PC-3 (cell line): Measurements from ENCODE around the gene ALCAM. TPM values are rescaled to one million over a fixed set of nuclear protein-coding genes. Genes with fewer than 3 reads are reported as not detected.

Source experiments
- ATAC-seq: fragments of 200-7000 bp; cut with Tn5 transposase; 2 replicates; pipeline ENCODE4 v1.9.1; 2020; ENCODE audit warnings: mild to moderate bottlenecking, moderate library complexity
- BruUV-seq: library from RNA; stranded (reverse); fragments of 400-500 nt; replicated peaks from 2 replicates; lab custom pipeline; 2021; lab: Mats Ljungman, UMichigan
- CTCF ChIA-PET: fragments of 300-600 bp; sonication (Branson Sonifier 250); formaldehyde crosslinking; loops from one replicate; lab custom pipeline; 2022; ENCODE audit warnings: antibody characterized with exemption; lab: Charles Lee
- POLR2A ChIA-PET: fragments of 300-600 bp; sonication (Branson Sonifier 250); formaldehyde crosslinking; loops from one replicate; lab custom pipeline; 2022; ENCODE audit warnings: antibody characterized with exemption; ENCODE audit not compliant: unreplicated experiment; lab: Charles Lee
- DNase-seq: peaks from one replicate; pipeline ENCODE4 v3.0.0-alpha.2; 2015
- H2AFZ ChIP-seq: fragments of 300-600 bp; sonication (generic); 2 replicates; pipeline ENCODE4 v1.6.0; 2016; ENCODE audit warnings: antibody characterized with exemption, low read length
- H3F3A ChIP-seq: fragments of 300-600 bp; sonication (generic); one replicate; pipeline ENCODE4 v1.6.0; 2017; ENCODE audit warnings: antibody characterized with exemption, low read length, control low read depth, mild to moderate bottlenecking; ENCODE audit not compliant: unreplicated experiment
- H3K27ac ChIP-seq: fragments of 300-600 bp; sonication (generic); 2 replicates; pipeline ENCODE4 v1.5.1; 2016; ENCODE audit warnings: mild to moderate bottlenecking, low read length
- H3K27me3 ChIP-seq: fragments of 300-600 bp; sonication (generic); 2 replicates; pipeline ENCODE4 v1.6.1; 2016; ENCODE audit warnings: low read length, mixed read lengths
- H3K36me3 ChIP-seq: fragments of 300-600 bp; sonication (generic); 2 replicates; pipeline ENCODE4 v1.6.1; 2016; ENCODE audit warnings: low read depth, mixed run types, low read length, mixed read lengths
- H3K4me1 ChIP-seq: fragments of 300-600 bp; sonication (generic); 2 replicates; pipeline ENCODE4 v1.5.1; 2016; ENCODE audit warnings: low read length; ENCODE audit not compliant: insufficient read depth
- H3K4me2 ChIP-seq: fragments of 300-600 bp; sonication (generic); 2 replicates; pipeline ENCODE4 v1.6.0; 2016; ENCODE audit warnings: low read length
- H3K4me3 ChIP-seq: fragments of 300-600 bp; sonication (generic); 2 replicates; pipeline ENCODE4 v1.5.1; 2016; ENCODE audit warnings: mild to moderate bottlenecking, low read length, mixed read lengths
- H3K79me2 ChIP-seq: fragments of 300-600 bp; sonication (generic); 2 replicates; pipeline ENCODE4 v1.6.1; 2017; ENCODE audit warnings: low read length, mixed read lengths
- H3K9ac ChIP-seq: fragments of 300-600 bp; sonication (generic); 2 replicates; pipeline ENCODE4 v1.6.0; 2016; ENCODE audit warnings: mild to moderate bottlenecking, low read length
- H3K9me2 ChIP-seq: fragments of 300-600 bp; sonication (generic); replicated peaks from 2 replicates; pipeline ENCODE4 v1.6.1; 2016; ENCODE audit warnings: mixed run types, low read length, mixed read lengths
- H3K9me3 ChIP-seq: fragments of 300-600 bp; sonication (generic); 2 replicates; pipeline ENCODE4 v1.6.1; 2016; ENCODE audit warnings: low read length, mixed read lengths
- H4K20me1 ChIP-seq: fragments of 300-600 bp; sonication (generic); 2 replicates; pipeline ENCODE4 v1.6.1; 2016; ENCODE audit warnings: low read length, mixed read lengths
- CTCF ChIP-seq: fragments of 300-600 bp; sonication (generic); conservative IDR thresholded peaks from 2 replicates; pipeline ENCODE4 v1.5.1; 2017; ENCODE audit warnings: antibody characterized with exemption, low read depth, mild to moderate bottlenecking, low read length
- EZH2 ChIP-seq: fragments of 300-600 bp; sonication (generic); IDR thresholded peaks from one replicate; pipeline ENCODE4 v1.6.1; 2017; ENCODE audit warnings: antibody characterized with exemption, mild to moderate bottlenecking, low read length; ENCODE audit not compliant: unreplicated experiment
- EZH2phosphoT487 ChIP-seq: fragments of 300-600 bp; sonication (generic); IDR thresholded peaks from 2 replicates; pipeline ENCODE4 v1.6.1; 2018; ENCODE audit warnings: mild to moderate bottlenecking, antibody characterized with exemption, low read length, borderline replicate concordance
- intact Hi-C: fragments of 100-400 bp; cut with micrococcal nuclease; formaldehyde crosslinking; loops from 2 replicates; pipeline ENCODE4 v1.9.0; 2023
- total RNA-seq: library from RNA; depleted of rRNA; stranded (reverse); fragments of >200 nt; gene quantifications from 2 replicates; pipeline ENCODE4 v1.2.3, GENCODE V29; 2014

The ALCAM gene
- total RNA-seq, 1 experiment from 2014 or later = 169 TPM

GRCh38 chr3:105539897-105540296, 173.2 kb downstream of the ALCAM start:
- H3F3A ChIP-seq = no peaks in the 10 kb centered on the region
- no TSS peak for BruUV-seq
- H4K20me1 ChIP-seq = no peaks in the 10 kb centered on the region
- no peaks in the 10 kb centered on the region for H3K9me2 ChIP-seq
- TF ChIP-seq EZH2 (no peak), EZH2phosphoT487 (no peak), CTCF (no peak)
- H3K9me3 ChIP-seq = no peaks in the 10 kb centered on the region
- ChIA-PET POLR2A (interaction anchor here (0.7 kb wide), 1 partner anchor 12 kb away, joined by 4 read pairs; no protein-coding TSS in a partner anchor), CTCF (no interaction called here)
- ATAC-seq = no peak
- H3K4me3 ChIP-seq = no peak overlapping the region
- peaks cover 56% of the 10 kb centered on the region for H3K36me3 ChIP-seq
- H3K9ac ChIP-seq = no peak overlapping the region
- DNase-seq = no peak
- H2AFZ ChIP-seq = no peak overlapping the region
- no peak overlapping the region for H3K27ac ChIP-seq
- no peaks in the 10 kb centered on the region for H3K79me2 ChIP-seq
- H3K27me3 ChIP-seq = no peaks in the 10 kb centered on the region
- peaks cover 34% of the 10 kb centered on the region for H3K4me1 ChIP-seq
- intact Hi-C loops = no loop called here
- no peak overlapping the region for H3K4me2 ChIP-seq

GRCh38 chr3:105542282-105543019, 175.7 kb downstream of the ALCAM start:
- Histone ChIP-seq H3F3A (no peaks in the 10 kb centered on the region), H4K20me1 (no peaks in the 10 kb centered on the region), H3K4me3 (no peak overlapping the region), H3K27me3 (no peaks in the 10 kb centered on the region), H3K9me2 (no peaks in the 10 kb centered on the region), H3K4me1 (peaks cover 33% of the 10 kb centered on the region), H2AFZ (no peak overlapping the region), H3K9me3 (no peaks in the 10 kb centered on the region), H3K4me2 (no peak overlapping the region), H3K27ac (no peak overlapping the region), H3K79me2 (no peaks in the 10 kb centered on the region), H3K36me3 (peaks cover 75% of the 10 kb centered on the region), H3K9ac (no peak overlapping the region)
- ATAC-seq (peak; percentile 46), DNase-seq (peak; percentile 44)
- TF ChIP-seq CTCF (no peak), EZH2phosphoT487 (no peak)
- intact Hi-C loops = no loop called here
- ChIA-PET CTCF (no interaction called here), POLR2A (no interaction called here)
- BruUV-seq = no TSS peak

- Histone ChIP-seq H3K36me3 (peaks cover 91% of the 10 kb centered on the region), H3K9me3 (no peaks in the 10 kb centered on the region), H4K20me1 (no peaks in the 10 kb centered on the region), H3K9me2 (no peaks in the 10 kb centered on the region), H3K4me3 (no peak overlapping the region), H3K79me2 (no peaks in the 10 kb centered on the region), H3K27me3 (no peaks in the 10 kb centered on the region), H3K27ac (no peak overlapping the region), H2AFZ (no peak overlapping the region), H3K4me1 (peaks cover 11% of the 10 kb centered on the region; the same call in 1 of the 2 replicates), H3K4me2 (no peak overlapping the region), H3F3A (no peaks in the 10 kb centered on the region), H3K9ac (no peak overlapping the region)
- CTCF ChIA-PET = no interaction called here
- BruUV-seq = no TSS peak
- intact Hi-C loops = no loop called here
- no peak for ATAC-seq
- DNase-seq = no peak
- POLR2A ChIA-PET = no interaction called here
- TF ChIP-seq EZH2 = no peak
- no peak for TF ChIP-seq CTCF
- TF ChIP-seq EZH2phosphoT487 = no peak
Measured at GRCh38 chr3:105545051-105545450, 178.3 kb downstream of the ALCAM start.
